Endothelial cell of umbilical vein (primary cell): ENCODE results near the gene BTBD2.

Experiments used
- CTCF ChIP-seq, 2 donors: IDR thresholded peaks; 1 replicate in 1 of 2; 2 replicates in 1 of 2; pipeline ENCODE4 v1.5.1; 2011; ENCODE audit warnings: low read length in 2 of 2, mild to moderate bottlenecking in 2 of 2, moderate library complexity in 2 of 2, control low read depth in 1 of 2, inconsistent platforms in 1 of 2, low read depth in 1 of 2; ENCODE audit not compliant: insufficient read depth in 1 of 2; ENCODE audit errors: extremely low read depth in 1 of 2
- EZH2 ChIP-seq: IDR thresholded peaks from 2 replicates; pipeline ENCODE4 v1.6.1; 2012; ENCODE audit warnings: borderline replicate concordance, low read depth, mild to moderate bottlenecking, moderate library complexity, low read length, inconsistent platforms; ENCODE audit not compliant: severe bottlenecking
- MAX ChIP-seq: IDR thresholded peaks from 2 replicates; pipeline ENCODE4 v1.6.1; 2011; ENCODE audit not compliant: insufficient read depth, insufficient read length

GRCh38 chr19:2053601-2054389 is 38.3 kb upstream of the BTBD2 start:
- TF ChIP-seq CTCF (IDR thresholded peaks at IDR 0.05; ENCODE audit: extremely low read depth in 1 of 2, insufficient read depth in 1 of 2, low read depth in 1 of 2, low read length in 2 of 2) (no peak), MAX (no peak), EZH2 (no peak)
